Kidney (tissue), 14 donors: ENCODE data around the gene CENPN. TPM values are rescaled to one million over a fixed set of nuclear protein-coding genes. Genes with fewer than 3 reads are reported as not detected.

Experiments used
- DNase-seq, 5 donors: peaks; one replicate each; pipeline ENCODE4 v3.0.0-alpha.2; 2013 to 2020
- FAIRE-seq: peaks from 2 replicates; lab custom pipeline; 2012; peaks lifted over from hg19 to GRCh38; lab: Jason Lieb, UNC
- H3K27ac ChIP-seq, 2 donors: one replicate each; pipeline ENCODE4 v1.7.0; 2013; ENCODE audit warnings: low read depth in 2 of 2, low read length in 2 of 2, inconsistent platforms in 1 of 2
- H3K27me3 ChIP-seq: one replicate; pipeline ENCODE4 v1.7.1; 2013; ENCODE audit warnings: low read length, inconsistent platforms; ENCODE audit not compliant: control insufficient read depth, insufficient read depth
- H3K36me3 ChIP-seq, 3 donors: one replicate each; pipeline versions ENCODE4 v1.7.0 to v1.7.1; 2013; ENCODE audit warnings: low read length in 3 of 3, control low read depth in 1 of 3, inconsistent platforms in 1 of 3; ENCODE audit not compliant: insufficient read depth in 3 of 3, control insufficient read depth in 2 of 3
- H3K4me1 ChIP-seq, 3 donors: one replicate each; pipeline versions ENCODE4 v1.7.0 to v1.7.1; 2013; ENCODE audit warnings: low read length in 3 of 3, inconsistent platforms in 1 of 3, low read depth in 1 of 3; ENCODE audit not compliant: control insufficient read depth in 2 of 3, insufficient read depth in 2 of 3
- H3K4me3 ChIP-seq, 3 donors: one replicate each; pipeline versions ENCODE4 v1.7.0 to v1.8.1; 2013; ENCODE audit warnings: low read length in 3 of 3, control low read depth in 1 of 3, inconsistent platforms in 1 of 3
- H3K9ac ChIP-seq, 3 donors: one replicate each; pipeline versions ENCODE4 v1.7.0 to v1.7.1; 2013; ENCODE audit warnings: low read length in 3 of 3, control low read depth in 1 of 3, inconsistent platforms in 1 of 3
- H3K9me3 ChIP-seq, 3 donors: one replicate each; pipeline versions ENCODE4 v1.7.0 to v1.7.1; 2013; ENCODE audit warnings: low read length in 3 of 3, control low read depth in 1 of 3, inconsistent platforms in 1 of 3; ENCODE audit not compliant: control insufficient read depth in 2 of 3, insufficient read depth in 1 of 3
- CTCF ChIP-seq: IDR thresholded peaks from 3 replicates; pipeline ENCODE4 v1.5.1; 2012; ENCODE audit warnings: mild to moderate bottlenecking, moderate library complexity, borderline replicate concordance; ENCODE audit not compliant: insufficient read depth; ENCODE audit errors: extremely low read depth
- intact Hi-C: fragments of 100-400 bp; cut with DNase I; formaldehyde crosslinking; loops from one replicate; pipeline ENCODE4 v1.11.1; 2022
- polyA plus RNA-seq: library from polyadenylated mRNA; stranded (reverse); fragments of 350-450 nt; fragmentation: Illumina TruSeq; extraction: RNeasy Lipid Tissue Mini Kit (QIAGEN cat#74804); gene quantifications from one replicate; pipeline ENCODE4 v1.2.3, GENCODE V29; 2014; ENCODE audit warnings: low read depth, low replicate concordance; ENCODE audit not compliant: insufficient read depth
- total RNA-seq: library from RNA; stranded (reverse); fragmentation: NEBNext Ultra II Directional; extraction: Animal tissue kit (Norgen Biotek cat#: 25700); gene quantifications from one replicate; pipeline ENCODE4 v1.2.1, GENCODE V29; 2021
- donor health status: control.
- donor health status: control.
- donor health status: control.
- donor health status: control.
- donor health status: control.
- donor health status: DM: yes; HTN: yes; CAD: no.
- donor health status: Normal renal cell carcinoma (clear cell type).

The CENPN gene
- total and polyA plus RNA-seq, 2 donors from 2014 or later, result 2.0 to 4.1 TPM

- DNase-seq, result no peak
- Histone ChIP-seq H3K9me3 (no peaks in the 10 kb centered on the region), H3K4me3 (no peak overlapping the region), H3K36me3 (no peaks in the 10 kb centered on the region), H3K27ac (no peak overlapping the region), H3K9ac (no peak overlapping the region), H3K4me1 (peaks cover 0 to 11% (median 2%) of the 10 kb centered on the region in 3 donors), H3K27me3 (no peaks in the 10 kb centered on the region)
- intact Hi-C loops, result no loop called here
- no peak for FAIRE-seq
- no peak for TF ChIP-seq CTCF
These were observed 6.1 kb upstream of the CENPN start for GRCh38 chr16:81000873-81001272.

GRCh38 chr16:81001330-81001729 is 5.7 kb upstream of the CENPN start:
- H3K27me3 ChIP-seq, result no peaks in the 10 kb centered on the region
- no peak for TF ChIP-seq CTCF
- H3K4me3 ChIP-seq, result peak overlapping the region in 1 of 3 donors; percentile 24
- DNase-seq, result peak in 1 of 5 donors; percentile 17
- H3K4me1 ChIP-seq, result peaks cover 0 to 11% (median 2%) of the 10 kb centered on the region in 3 donors
- intact Hi-C loops, result no loop called here
- no peak overlapping the region for H3K9ac ChIP-seq
- FAIRE-seq, result no peak
- H3K27ac ChIP-seq, result no peak overlapping the region
- H3K36me3 ChIP-seq, result no peaks in the 10 kb centered on the region
- no peaks in the 10 kb centered on the region for H3K9me3 ChIP-seq

GRCh38 chr16:81003064-81003463 is 4.0 kb upstream of the CENPN start:
- intact Hi-C loops, result no loop called here
- Histone ChIP-seq H3K27ac (no peak overlapping the region), H3K9ac (no peak overlapping the region), H3K4me3 (no peak overlapping the region), H3K36me3 (no peaks in the 10 kb centered on the region), H3K9me3 (no peaks in the 10 kb centered on the region), H3K27me3 (no peaks in the 10 kb centered on the region), H3K4me1 (peaks cover 0 to 12% (median 2%) of the 10 kb centered on the region in 3 donors)
- no peak for TF ChIP-seq CTCF
- DNase-seq (no peak), FAIRE-seq (no peak)
